HCT116 (cell line): ENCODE results near the gene BTNL2. TPM values are rescaled to one million over a fixed set of nuclear protein-coding genes. Genes with fewer than 3 reads are reported as not detected.

ENCODE experiments used
- ATAC-seq: fragments of 200-7000 bp; cut with Tn5 transposase; 2 replicates; pipeline ENCODE4 v1.9.1; 2020; ENCODE audit warnings: mild to moderate bottlenecking, moderate library complexity
- BruUV-seq: library from RNA; stranded (reverse); fragments of 400-500 nt; replicated peaks from 2 replicates; lab custom pipeline; 2021; lab: Mats Ljungman, UMichigan
- CTCF ChIA-PET: fragments of 300-600 bp; sonication (Branson Sonifier 250); formaldehyde crosslinking; loops from one replicate; lab custom pipeline; 2021; ENCODE audit warnings: antibody characterized with exemption; lab: Charles Lee
- POLR2A ChIA-PET: fragments of 300-600, 350-600 bp; sonication (Branson Sonifier 250); formaldehyde crosslinking; loops from one replicate; lab custom pipeline; 2021; ENCODE audit warnings: antibody characterized with exemption; lab: Charles Lee
- RAD21 ChIA-PET, 2 experiments: fragments of 300-600 bp; sonication (Branson Sonifier 250); formaldehyde crosslinking; loops; one replicate each; lab custom pipeline; 2023; ENCODE audit warnings: low total read pairs in 2 of 2; ENCODE audit not compliant: uncharacterized antibody in 2 of 2, unreplicated experiment in 2 of 2, low non-redundant PET in 1 of 2; lab: Charles Lee
- DNase-seq: peaks from one replicate; pipeline ENCODE4 v3.0.0-alpha.2; 2010; ENCODE audit warnings: low read depth, low spot score
- H2AFZ ChIP-seq: fragments of 200-600 bp; shearing (Covaris generic), sonication (generic); 2 replicates; pipeline ENCODE4 v1.6.1; 2017; ENCODE audit warnings: low read depth, mixed run types, mixed read lengths, antibody characterized with exemption, low read length; ENCODE audit not compliant: poor library complexity, severe bottlenecking
- H3K27ac ChIP-seq: 2 replicates; pipeline ENCODE4 v1.5.1; 2012; ENCODE audit warnings: low read depth, low read length
- H3K27me3 ChIP-seq: fragments of 200-600 bp; sonication (generic); 2 replicates; pipeline ENCODE4 v1.6.1; 2016; ENCODE audit warnings: mixed run types, low read length, mixed read lengths; ENCODE audit not compliant: insufficient read depth
- H3K36me3 ChIP-seq, 2 experiments: fragments of 200-500 bp in 1 of 2; fragments of 200-600 bp in 1 of 2; sonication (Bioruptor generic) in 1 of 2; sonication (generic) in 1 of 2; 2 replicates each; pipeline versions ENCODE4 v1.5.1 to v1.6.1; 2014 to 2016; ENCODE audit warnings: low read length in 2 of 2, inconsistent platforms in 1 of 2, mixed read lengths in 1 of 2, mixed run types in 1 of 2; ENCODE audit not compliant: insufficient read depth in 2 of 2, control insufficient read depth in 1 of 2
- H3K4me1 ChIP-seq, 2 experiments: fragments of 200-600 bp in 1 of 2; sonication (generic) in 1 of 2; 2 replicates each; pipeline versions ENCODE4 v1.5.1 to v1.6.1; 2012 to 2017; ENCODE audit warnings: low read length in 2 of 2, inconsistent platforms in 1 of 2, mild to moderate bottlenecking in 1 of 2, mixed read lengths in 1 of 2, mixed run types in 1 of 2, moderate library complexity in 1 of 2; ENCODE audit not compliant: insufficient read depth in 2 of 2, control insufficient read depth in 1 of 2
- H3K4me2 ChIP-seq: fragments of 200-600 bp; sonication (generic); 2 replicates; pipeline ENCODE4 v1.6.1; 2017; ENCODE audit warnings: mixed run types, low read length, mixed read lengths
- H3K4me3 ChIP-seq, 2 experiments: fragments of 200-600 bp in 1 of 2; sonication (generic) in 1 of 2; replicated peaks in 1 of 2; 2 replicates each; pipeline ENCODE4 v1.5.1; 2011 to 2016; ENCODE audit warnings: low read length in 2 of 2, control low read depth in 1 of 2, low read depth in 1 of 2, mild to moderate bottlenecking in 1 of 2, mixed read lengths in 1 of 2, mixed run types in 1 of 2
- H3K79me2 ChIP-seq: fragments of 200-600 bp; sonication (generic); 2 replicates; pipeline ENCODE4 v1.6.1; 2017; ENCODE audit warnings: mild to moderate bottlenecking, mixed run types, low read length, moderate library complexity, mixed read lengths; ENCODE audit not compliant: insufficient read depth
- H3K9ac ChIP-seq: fragments of 200-600 bp; sonication (generic); 2 replicates; pipeline ENCODE4 v1.6.1; 2016; ENCODE audit warnings: low read length, mixed read lengths
- H3K9me2 ChIP-seq: fragments of 200-600 bp; sonication (generic), shearing (Covaris generic); 2 replicates; pipeline ENCODE4 v1.6.1; 2017; ENCODE audit warnings: mixed run types, mild to moderate bottlenecking, moderate library complexity; ENCODE audit not compliant: insufficient read depth
- H3K9me3 ChIP-seq, 2 experiments: fragments of 200-500 bp in 1 of 2; fragments of 200-600 bp in 1 of 2; sonication (Bioruptor generic) in 1 of 2; sonication (generic) in 1 of 2; 2 replicates each; pipeline ENCODE4 v1.6.1; 2014 to 2017; ENCODE audit warnings: low read length in 2 of 2, mixed read lengths in 2 of 2, inconsistent platforms in 1 of 2, low read depth in 1 of 2, mild to moderate bottlenecking in 1 of 2, mixed run types in 1 of 2, moderate library complexity in 1 of 2; ENCODE audit not compliant: control insufficient read depth in 1 of 2, insufficient read depth in 1 of 2
- H4K20me1 ChIP-seq: fragments of 200-600 bp; sonication (generic), shearing (Covaris generic); 2 replicates; pipeline ENCODE4 v1.6.1; 2017; ENCODE audit warnings: mixed run types, mild to moderate bottlenecking, moderate library complexity; ENCODE audit not compliant: insufficient read depth
- CBX3 ChIP-seq: IDR thresholded peaks from 2 replicates; pipeline ENCODE4 v1.6.1; 2012; ENCODE audit warnings: low read depth
- CEBPB ChIP-seq: IDR thresholded peaks from 2 replicates; pipeline ENCODE4 v1.6.1; 2012; ENCODE audit warnings: low read depth
- EGR1 ChIP-seq: IDR thresholded peaks from 2 replicates; pipeline ENCODE4 v1.6.1; 2012; ENCODE audit warnings: low read depth
- ELF1 ChIP-seq: IDR thresholded peaks from 2 replicates; pipeline ENCODE4 v1.6.1; 2012; ENCODE audit warnings: low read depth, borderline replicate concordance
- EZH2 ChIP-seq: fragments of 200-600 bp; sonication (generic); IDR thresholded peaks from 2 replicates; pipeline ENCODE4 v1.6.1; 2017; ENCODE audit warnings: antibody characterized with exemption, mixed run types
- EZH2phosphoT487 ChIP-seq: fragments of 200-600 bp; IDR thresholded peaks from 2 replicates; pipeline ENCODE4 v1.6.1; 2018; ENCODE audit warnings: antibody characterized with exemption, borderline replicate concordance
- FOSL1 ChIP-seq: IDR thresholded peaks from 2 replicates; pipeline ENCODE4 v1.6.1; 2012; ENCODE audit warnings: low read depth
- JUND ChIP-seq: IDR thresholded peaks from 2 replicates; pipeline ENCODE4 v1.6.1; 2012
- POLR2A ChIP-seq: IDR thresholded peaks from 2 replicates; pipeline ENCODE4 v1.7.0; 2011; ENCODE audit warnings: borderline replicate concordance; ENCODE audit not compliant: insufficient read depth, insufficient read length; ENCODE audit errors: extremely low read depth
- SIN3A ChIP-seq: IDR thresholded peaks from 2 replicates; pipeline ENCODE4 v1.6.1; 2012; ENCODE audit warnings: low read depth
- SP1 ChIP-seq: IDR thresholded peaks from 2 replicates; pipeline ENCODE4 v1.6.1; 2012; ENCODE audit warnings: low read depth
- SRF ChIP-seq: IDR thresholded peaks from 2 replicates; pipeline ENCODE4 v1.6.1; 2012; ENCODE audit warnings: low read depth
- YY1 ChIP-seq: IDR thresholded peaks from 2 replicates; pipeline ENCODE4 v1.6.1; 2011; ENCODE audit warnings: low read length, low read depth, moderate library complexity, mild to moderate bottlenecking; ENCODE audit not compliant: insufficient replicate concordance; ENCODE audit errors: extremely low read depth
- ZNF274 ChIP-seq: fragments of 200-500 bp; sonication (Bioruptor generic); IDR thresholded peaks from 2 replicates; pipeline ENCODE4 v1.6.1; 2014; ENCODE audit warnings: mild to moderate bottlenecking, low read depth, low read length, inconsistent platforms
- intact Hi-C: fragments of 100-400 bp; cut with micrococcal nuclease; formaldehyde crosslinking; loops from 2 replicates; pipeline ENCODE4 v1.10.0; 2022
- total RNA-seq: library from RNA; stranded (reverse); gene quantifications from one replicate; pipeline ENCODE4 v1.2.1, GENCODE V29; 2021; ENCODE audit not compliant: unreplicated experiment
- TF ChIP-seq, protein P1 (sequence below): IDR thresholded peaks from 2 replicates; pipeline ENCODE4 v1.6.1; 2011; ENCODE audit warnings: mild to moderate bottlenecking, low read length, moderate library complexity; ENCODE audit not compliant: insufficient replicate concordance; ENCODE audit errors: extremely low read depth
- TF ChIP-seq, protein P2 (sequence below): IDR thresholded peaks from 2 replicates; pipeline ENCODE4 v1.6.1; 2012
- TF ChIP-seq, protein P3 (sequence below): IDR thresholded peaks from 2 replicates; pipeline ENCODE4 v1.6.1; 2012; ENCODE audit warnings: low read depth
- TF ChIP-seq, protein P4 (sequence below), 3 experiments: fragments of 200-600 bp in 1 of 3; sonication (generic) in 1 of 3; IDR thresholded peaks in 2 of 3; conservative IDR thresholded peaks in 1 of 3; 2 replicates each; pipeline ENCODE4 v1.5.1; 2012 to 2017; ENCODE audit warnings: low read depth in 2 of 3, low read length in 2 of 3, antibody characterized with exemption in 1 of 3, borderline replicate concordance in 1 of 3, control low read depth in 1 of 3, mild to moderate bottlenecking in 1 of 3, mixed read lengths in 1 of 3, mixed run types in 1 of 3, moderate library complexity in 1 of 3; ENCODE audit not compliant: insufficient read depth in 1 of 3
- TF ChIP-seq, protein P5 (sequence below): IDR thresholded peaks from 2 replicates; pipeline ENCODE4 v1.6.1; 2012

BTNL2 gene
- total RNA-seq, 1 experiment from 2014 or later: not detected

DNA sequence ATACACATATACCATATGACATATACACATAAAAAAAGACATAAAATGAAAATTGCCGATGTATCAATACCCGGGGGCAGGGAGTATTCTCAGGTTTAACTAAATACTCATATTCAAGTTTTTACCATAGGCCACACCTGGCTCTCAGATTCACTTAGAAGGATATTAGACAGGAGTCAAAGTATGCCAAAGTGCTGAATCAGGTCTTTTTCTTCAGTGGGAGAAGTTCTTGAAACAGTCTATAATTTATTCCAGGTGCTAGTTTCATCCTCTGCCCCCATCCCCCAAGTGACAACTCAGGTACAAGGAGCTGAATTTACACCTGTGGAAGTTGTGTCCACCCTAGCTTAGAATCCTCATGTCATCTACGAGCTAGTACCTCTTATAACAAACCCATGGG lies 24.2 kb upstream of the BTNL2 start:
- H3K9me3 ChIP-seq: no peaks in the 10 kb centered on the region
- TF ChIP-seq SRF: no peak
- no peak for TF ChIP-seq EZH2
- TF ChIP-seq, protein P1, sequence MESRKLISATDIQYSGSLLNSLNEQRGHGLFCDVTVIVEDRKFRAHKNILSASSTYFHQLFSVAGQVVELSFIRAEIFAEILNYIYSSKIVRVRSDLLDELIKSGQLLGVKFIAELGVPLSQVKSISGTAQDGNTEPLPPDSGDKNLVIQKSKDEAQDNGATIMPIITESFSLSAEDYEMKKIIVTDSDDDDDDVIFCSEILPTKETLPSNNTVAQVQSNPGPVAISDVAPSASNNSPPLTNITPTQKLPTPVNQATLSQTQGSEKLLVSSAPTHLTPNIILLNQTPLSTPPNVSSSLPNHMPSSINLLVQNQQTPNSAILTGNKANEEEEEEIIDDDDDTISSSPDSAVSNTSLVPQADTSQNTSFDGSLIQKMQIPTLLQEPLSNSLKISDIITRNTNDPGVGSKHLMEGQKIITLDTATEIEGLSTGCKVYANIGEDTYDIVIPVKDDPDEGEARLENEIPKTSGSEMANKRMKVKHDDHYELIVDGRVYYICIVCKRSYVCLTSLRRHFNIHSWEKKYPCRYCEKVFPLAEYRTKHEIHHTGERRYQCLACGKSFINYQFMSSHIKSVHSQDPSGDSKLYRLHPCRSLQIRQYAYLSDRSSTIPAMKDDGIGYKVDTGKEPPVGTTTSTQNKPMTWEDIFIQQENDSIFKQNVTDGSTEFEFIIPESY: no peak
- TF ChIP-seq FOSL1: no peak
- TF ChIP-seq ELF1: no peak
- no peak for TF ChIP-seq SIN3A
- TF ChIP-seq, protein P2, sequence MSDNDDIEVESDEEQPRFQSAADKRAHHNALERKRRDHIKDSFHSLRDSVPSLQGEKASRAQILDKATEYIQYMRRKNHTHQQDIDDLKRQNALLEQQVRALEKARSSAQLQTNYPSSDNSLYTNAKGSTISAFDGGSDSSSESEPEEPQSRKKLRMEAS: no peak
- no peak for TF ChIP-seq EZH2phosphoT487
- TF ChIP-seq ZNF274: no peak
- TF ChIP-seq, protein P3, sequence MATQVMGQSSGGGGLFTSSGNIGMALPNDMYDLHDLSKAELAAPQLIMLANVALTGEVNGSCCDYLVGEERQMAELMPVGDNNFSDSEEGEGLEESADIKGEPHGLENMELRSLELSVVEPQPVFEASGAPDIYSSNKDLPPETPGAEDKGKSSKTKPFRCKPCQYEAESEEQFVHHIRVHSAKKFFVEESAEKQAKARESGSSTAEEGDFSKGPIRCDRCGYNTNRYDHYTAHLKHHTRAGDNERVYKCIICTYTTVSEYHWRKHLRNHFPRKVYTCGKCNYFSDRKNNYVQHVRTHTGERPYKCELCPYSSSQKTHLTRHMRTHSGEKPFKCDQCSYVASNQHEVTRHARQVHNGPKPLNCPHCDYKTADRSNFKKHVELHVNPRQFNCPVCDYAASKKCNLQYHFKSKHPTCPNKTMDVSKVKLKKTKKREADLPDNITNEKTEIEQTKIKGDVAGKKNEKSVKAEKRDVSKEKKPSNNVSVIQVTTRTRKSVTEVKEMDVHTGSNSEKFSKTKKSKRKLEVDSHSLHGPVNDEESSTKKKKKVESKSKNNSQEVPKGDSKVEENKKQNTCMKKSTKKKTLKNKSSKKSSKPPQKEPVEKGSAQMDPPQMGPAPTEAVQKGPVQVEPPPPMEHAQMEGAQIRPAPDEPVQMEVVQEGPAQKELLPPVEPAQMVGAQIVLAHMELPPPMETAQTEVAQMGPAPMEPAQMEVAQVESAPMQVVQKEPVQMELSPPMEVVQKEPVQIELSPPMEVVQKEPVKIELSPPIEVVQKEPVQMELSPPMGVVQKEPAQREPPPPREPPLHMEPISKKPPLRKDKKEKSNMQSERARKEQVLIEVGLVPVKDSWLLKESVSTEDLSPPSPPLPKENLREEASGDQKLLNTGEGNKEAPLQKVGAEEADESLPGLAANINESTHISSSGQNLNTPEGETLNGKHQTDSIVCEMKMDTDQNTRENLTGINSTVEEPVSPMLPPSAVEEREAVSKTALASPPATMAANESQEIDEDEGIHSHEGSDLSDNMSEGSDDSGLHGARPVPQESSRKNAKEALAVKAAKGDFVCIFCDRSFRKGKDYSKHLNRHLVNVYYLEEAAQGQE: no peak
- no peak for TF ChIP-seq JUND
- no peak for TF ChIP-seq SP1
- TF ChIP-seq YY1: no peak
- TF ChIP-seq, protein P4, sequence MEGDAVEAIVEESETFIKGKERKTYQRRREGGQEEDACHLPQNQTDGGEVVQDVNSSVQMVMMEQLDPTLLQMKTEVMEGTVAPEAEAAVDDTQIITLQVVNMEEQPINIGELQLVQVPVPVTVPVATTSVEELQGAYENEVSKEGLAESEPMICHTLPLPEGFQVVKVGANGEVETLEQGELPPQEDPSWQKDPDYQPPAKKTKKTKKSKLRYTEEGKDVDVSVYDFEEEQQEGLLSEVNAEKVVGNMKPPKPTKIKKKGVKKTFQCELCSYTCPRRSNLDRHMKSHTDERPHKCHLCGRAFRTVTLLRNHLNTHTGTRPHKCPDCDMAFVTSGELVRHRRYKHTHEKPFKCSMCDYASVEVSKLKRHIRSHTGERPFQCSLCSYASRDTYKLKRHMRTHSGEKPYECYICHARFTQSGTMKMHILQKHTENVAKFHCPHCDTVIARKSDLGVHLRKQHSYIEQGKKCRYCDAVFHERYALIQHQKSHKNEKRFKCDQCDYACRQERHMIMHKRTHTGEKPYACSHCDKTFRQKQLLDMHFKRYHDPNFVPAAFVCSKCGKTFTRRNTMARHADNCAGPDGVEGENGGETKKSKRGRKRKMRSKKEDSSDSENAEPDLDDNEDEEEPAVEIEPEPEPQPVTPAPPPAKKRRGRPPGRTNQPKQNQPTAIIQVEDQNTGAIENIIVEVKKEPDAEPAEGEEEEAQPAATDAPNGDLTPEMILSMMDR (IDR thresholded peaks at IDR 0.05 in 2 of 3, conservative IDR thresholded peaks at IDR 0.05 in 1 of 3; ENCODE audit: borderline replicate concordance in 1 of 3, insufficient read depth in 1 of 3, low read depth in 2 of 3, low read length in 2 of 3): no peak
- TF ChIP-seq POLR2A: no peak
- TF ChIP-seq, protein P5, sequence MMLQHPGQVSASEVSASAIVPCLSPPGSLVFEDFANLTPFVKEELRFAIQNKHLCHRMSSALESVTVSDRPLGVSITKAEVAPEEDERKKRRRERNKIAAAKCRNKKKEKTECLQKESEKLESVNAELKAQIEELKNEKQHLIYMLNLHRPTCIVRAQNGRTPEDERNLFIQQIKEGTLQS: no peak
- no peak for TF ChIP-seq EGR1
- no peak for TF ChIP-seq CEBPB
- no peak for TF ChIP-seq CBX3
- no peaks in the 10 kb centered on the region for H3K4me1 ChIP-seq
- no peaks in the 10 kb centered on the region for H3K9me2 ChIP-seq
- no peaks in the 10 kb centered on the region for H3K36me3 ChIP-seq
- DNase-seq (no peak), ATAC-seq (no peak)
- no peak overlapping the region for H2AFZ ChIP-seq
- no peak overlapping the region for H3K27ac ChIP-seq
- RAD21 ChIA-PET: interaction anchor here (0.8 to 1.5 kb wide), 2 partner anchors 269 kb away, joined by 4 to 5 read pairs; no protein-coding TSS in a partner anchor
- no peak overlapping the region for H3K4me2 ChIP-seq
- POLR2A ChIA-PET: no interaction called here
- no TSS peak for BruUV-seq
- H3K27me3 ChIP-seq: no peaks in the 10 kb centered on the region
- H3K79me2 ChIP-seq: no peaks in the 10 kb centered on the region
- no peaks in the 10 kb centered on the region for H4K20me1 ChIP-seq
- intact Hi-C loops: loop anchor here (5.0 kb wide), 1 partner anchor 436 kb away; no protein-coding TSS in a partner anchor
- no peak overlapping the region for H3K4me3 ChIP-seq
- H3K9ac ChIP-seq: no peak overlapping the region
- CTCF ChIA-PET: interaction anchor here (0.9 to 1.3 kb wide), 8 partner anchors 259 to 438 kb away, joined by 3 to 11 read pairs (median 8); no protein-coding TSS in a partner anchor
